HepG2 (cell line): ENCODE data around the gene CD300LF. TPM values are rescaled to one million over a fixed set of nuclear protein-coding genes. Genes with fewer than 3 reads are reported as not detected.

Experiments used
- HCFC1 ChIP-seq: fragments of 150-350 bp; IDR thresholded peaks from 2 replicates; pipeline ENCODE4 v1.6.1; 2014; ENCODE audit warnings: low read depth, low read length
- HMG20B ChIP-seq: conservative IDR thresholded peaks from 2 replicates; pipeline ENCODE4 v1.6.1; 2016; ENCODE audit warnings: missing genetic modification reagents, missing compliant biosample characterization
- HOMEZ ChIP-seq: IDR thresholded peaks from 2 replicates; pipeline ENCODE4 v1.6.1; 2016; ENCODE audit warnings: low read depth
- HOXA7 ChIP-seq: sonication (generic); formaldehyde crosslinking; IDR thresholded peaks from 2 replicates; pipeline ENCODE4 v1.8.1; 2022; ENCODE audit warnings: mild to moderate bottlenecking, missing genetic modification reagents, moderate library complexity
- MYC ChIP-seq: sonication (generic); formaldehyde crosslinking; IDR thresholded peaks from 2 replicates; pipeline ENCODE4 v1.9.0; 2021; ENCODE audit warnings: missing genetic modification reagents, borderline replicate concordance
- NFRKB ChIP-seq: fragments of 450-650 bp; IDR thresholded peaks from 2 replicates; pipeline ENCODE4 v1.6.1; 2017
- NR2F2 ChIP-seq: IDR thresholded peaks from 2 replicates; pipeline ENCODE4 v1.6.1; 2012; ENCODE audit warnings: low read depth, inconsistent platforms, borderline replicate concordance
- NR2F6 ChIP-seq, 2 experiments: IDR thresholded peaks; 2 replicates each; pipeline ENCODE4 v1.6.1; 2016; ENCODE audit warnings: antibody characterized with exemption in 1 of 2, mild to moderate bottlenecking in 1 of 2
- NR3C1 ChIP-seq: sonication (generic); formaldehyde crosslinking; IDR thresholded peaks from 2 replicates; pipeline ENCODE4 v1.4.0; 2020; ENCODE audit warnings: missing genetic modification reagents
- PATZ1 ChIP-seq: sonication (generic); formaldehyde crosslinking; IDR thresholded peaks from 2 replicates; pipeline ENCODE4 v1.4.0; 2020; ENCODE audit warnings: missing genetic modification reagents
- RBM39 ChIP-seq: fragments of 200-400 bp; formaldehyde crosslinking; IDR thresholded peaks from one replicate; pipeline ENCODE4 v1.6.1; 2018; ENCODE audit warnings: antibody characterized with exemption, mild to moderate bottlenecking, low read depth, low read length; ENCODE audit not compliant: poor library complexity, severe bottlenecking
- RCOR2 ChIP-seq: IDR thresholded peaks from 2 replicates; pipeline ENCODE4 v1.6.1; 2016; ENCODE audit warnings: missing biosample characterization, missing genetic modification reagents
- SOX6 ChIP-seq, 2 experiments: fragments of 450-650 bp in 1 of 2; sonication (generic) in 1 of 2; formaldehyde crosslinking in 1 of 2; IDR thresholded peaks; 2 replicates each; pipeline versions ENCODE4 v1.4.0 to v1.6.1; 2017 to 2020; ENCODE audit warnings: antibody characterized with exemption in 1 of 2, mild to moderate bottlenecking in 1 of 2, missing genetic modification reagents in 1 of 2
- TIGD3 ChIP-seq: sonication (generic); formaldehyde crosslinking; IDR thresholded peaks from 2 replicates; pipeline ENCODE4 v1.5.1; 2020; ENCODE audit warnings: mild to moderate bottlenecking, missing genetic modification reagents, borderline replicate concordance
- TSC22D2 ChIP-seq: sonication (generic); formaldehyde crosslinking; IDR thresholded peaks from 2 replicates; pipeline ENCODE4 v1.5.1; 2020; ENCODE audit warnings: missing genetic modification reagents, mild to moderate bottlenecking, borderline replicate concordance
- ZIK1 ChIP-seq: sonication (generic); formaldehyde crosslinking; IDR thresholded peaks from 2 replicates; pipeline ENCODE4 v1.5.0; 2020; ENCODE audit warnings: mild to moderate bottlenecking, low read depth, missing genetic modification reagents, borderline replicate concordance
- ZNF414 ChIP-seq: sonication (generic); formaldehyde crosslinking; IDR thresholded peaks from 2 replicates; pipeline ENCODE4 v1.5.0; 2020; ENCODE audit warnings: missing genetic modification reagents
- ZNF589 ChIP-seq: sonication (generic); formaldehyde crosslinking; conservative IDR thresholded peaks from 2 replicates; pipeline ENCODE4 v1.8.0; 2022; ENCODE audit warnings: mild to moderate bottlenecking, moderate library complexity, missing genetic modification reagents
- ZNF660 ChIP-seq: sonication (generic); formaldehyde crosslinking; IDR thresholded peaks from 2 replicates; pipeline ENCODE4 v1.5.1; 2020; ENCODE audit warnings: mild to moderate bottlenecking, low read depth, missing genetic modification reagents, borderline replicate concordance
- ZSCAN29 ChIP-seq: sonication (generic); formaldehyde crosslinking; conservative IDR thresholded peaks from 2 replicates; pipeline ENCODE4 v1.4.0; 2020; ENCODE audit warnings: mild to moderate bottlenecking, missing genetic modification reagents
- polyA plus RNA-seq, 8 experiments: library from polyadenylated mRNA; depleted of rRNA in 3 of 8; stranded (reverse) in 7 of 8; unstranded in 1 of 8; fragments of >200 nt; fragmentation: Illumina TruSeq in 4 of 8; extraction: Trizol in 4 of 8; gene quantifications; 2 replicates each; pipeline versions ENCODE4 v1.2.1 to v1.2.3, GENCODE V29; 2011 to 2016; ENCODE audit warnings: low read depth in 4 of 8, missing spikeins in 1 of 8, mixed read lengths in 1 of 8; ENCODE audit not compliant: insufficient read depth in 1 of 8
- total RNA-seq, 5 experiments: library from RNA; depleted of rRNA; stranded (reverse); fragments of >200 nt; fragmentation: Illumina TruSeq; extraction: Trizol; gene quantifications; 2 replicates each; pipeline ENCODE4 v1.2.3, GENCODE V29; 2016; ENCODE audit warnings: low read depth in 1 of 5

Gene CD300LF
- total and polyA plus RNA-seq, 2 of the 13 experiments (the other 11 are each of a cell fraction or from before 2014, with no cell fraction given): not detected

GRCh38 chr17:74744714-74745547, 32.2 kb upstream of the CD300LF start (continued):
- TF ChIP-seq NR2F6 (IDR thresholded peaks at IDR 0.05) (peak; percentile 41; the same call in 1 of the 2 replicates), NR2F6 (CRISPR knock-in tag; IDR thresholded peaks at IDR 0.05) (peak; percentile 42), TIGD3 (no peak), NR2F2 (no peak), HMG20B (no peak), MYC (CRISPR knock-in tag) (no peak; the same call in 1 of the 2 replicates), ZNF660 (CRISPR knock-in tag) (no peak), NR3C1 (CRISPR knock-in tag) (no peak), SOX6 (IDR thresholded peaks at IDR 0.05) (no peak), SOX6 (CRISPR knock-in tag; IDR thresholded peaks at IDR 0.05) (peak; percentile 45; the same call in 1 of the 2 replicates), HCFC1 (no peak; the same call in 1 of the 2 replicates), RCOR2 (CRISPR knock-in tag) (no peak), PATZ1 (CRISPR knock-in tag) (peak; percentile 83), TSC22D2 (peak; percentile 91; the same call in 1 of the 2 replicates), ZNF589 (CRISPR knock-in tag) (no peak), HOXA7 (CRISPR knock-in tag) (no peak), ZIK1 (CRISPR knock-in tag) (peak; percentile 74; the same call in 1 of the 2 replicates), RBM39 (peak; percentile 86), HOMEZ (CRISPR knock-in tag) (no peak), ZSCAN29 (no peak), NFRKB (no peak), ZNF414 (CRISPR knock-in tag) (peak; percentile 80; the same call in 1 of the 2 replicates)
